GM13977 (cell line): ENCODE data around the gene TIMM8B.

Source experiments
- DNase-seq: peaks from one replicate; pipeline ENCODE4 v3.0.0; 2012; ENCODE audit warnings: low spot score
- CTCF ChIP-seq: IDR thresholded peaks from 2 replicates; pipeline ENCODE4 v1.5.1; 2012; ENCODE audit warnings: mild to moderate bottlenecking, control low read depth; ENCODE audit not compliant: insufficient read depth; ENCODE audit errors: extremely low read depth, missing control alignments
- in situ Hi-C: fragments of 300-500 bp; cut with MboI; formaldehyde crosslinking; loops from one replicate; pipeline ENCODE4 v1.12.0; 2022; ENCODE audit warnings: low sequenced_read_pairs, low pct_unique_long_range_greater_than_20kb, mixed read lengths, inconsistent platforms; ENCODE audit not compliant: unreplicated experiment

The TIMM8B gene

GRCh38 chr11:112123129-112123528 lies 36.6 kb upstream of the TIMM8B start:
- no peak for DNase-seq
- in situ Hi-C loops, result no loop called here
- TF ChIP-seq CTCF, result no peak

- TF ChIP-seq CTCF, result no peak
- no peak for DNase-seq
- in situ Hi-C loops, result no loop called here
Observed at GRCh38 chr11:112121981-112122615, 35.5 kb upstream of the TIMM8B start.

- TF ChIP-seq CTCF, result no peak
- DNase-seq, result no peak
- in situ Hi-C loops, result no loop called here
Observed at GRCh38 chr11:112118176-112118575, 31.6 kb upstream of the TIMM8B start.

GRCh38 chr11:112115386-112115785 lies 28.8 kb upstream of the TIMM8B start:
- TF ChIP-seq CTCF, result no peak
- in situ Hi-C loops, result no loop called here

GRCh38 chr11:112114460-112114859 lies 27.9 kb upstream of the TIMM8B start:
- no peak for TF ChIP-seq CTCF
- DNase-seq, result no peak
- in situ Hi-C loops, result no loop called here

More at GRCh38 chr11:112115386-112115785, 28.8 kb upstream of the TIMM8B start:
- no peak for DNase-seq

- peak; percentile 46 for DNase-seq
- peak; percentile 71 for TF ChIP-seq CTCF
- in situ Hi-C loops, result no loop called here
Observed at GRCh38 chr11:112113539-112114457, 27.2 kb upstream of the TIMM8B start.
